ENCODE results near the gene STRN3.

- TF ChIP-seq CTCF (conservative IDR thresholded peaks at IDR 0.05; ENCODE audit: low read depth, low read length) (no peak), BHLHE40 (IDR thresholded peaks at IDR 0.05; ENCODE audit: low read depth, low read length) (no peak), USF2 (IDR thresholded peaks at IDR 0.05; ENCODE audit: low read depth, low read length) (no peak), MAZ (IDR thresholded peaks at IDR 0.05; ENCODE audit: borderline replicate concordance, low read depth, low read length) (no peak), POLR2A (IDR thresholded peaks at IDR 0.05; ENCODE audit: low read depth, low read length) (no peak)
Measured at GRCh38 chr14:31060253-31060875, 34.2 kb upstream of the STRN3 start.

All from IMR-90 (cell line).